Measurements from ENCODE around the gene DHRS3. TPM values are rescaled to one million over a fixed set of nuclear protein-coding genes. Genes with fewer than 3 reads are reported as not detected.

DHRS3 gene
- total and polyA plus RNA-seq, 2 of the 13 experiments (the other 11 are each of a cell fraction or from before 2014, with no cell fraction given): 48.5 to 90.5 TPM

GRCh38 chr1:12525311-12526181, 92.5 kb downstream of the DHRS3 start:
- Histone ChIP-seq H3K79me2 (ENCODE audit: insufficient read depth, low read length) (no peaks in the 10 kb centered on the region), H3K27me3 (ENCODE audit: control insufficient read depth in 1 of 2, insufficient read depth in 2 of 2, low read length in 2 of 2) (no peaks in the 10 kb centered on the region), H3K4me3 (replicated peaks in 1 of 3; ENCODE audit: insufficient read depth in 1 of 3, low read depth in 2 of 3, low read length in 3 of 3) (peak overlapping the region; percentile 37 to 58 (median 42); a peak in 5 of 6 replicates), H3K4me2 (ENCODE audit: low read depth, low read length) (peak overlapping the region; percentile 90), H3K27ac (ENCODE audit: extremely low read length, insufficient read depth, low read length) (peak overlapping the region; percentile 86), H4K20me1 (ENCODE audit: insufficient read depth, low read length) (no peaks in the 10 kb centered on the region), H2AFZ (ENCODE audit: low read length) (no peak overlapping the region), H3K36me3 (replicated peaks in 1 of 2; ENCODE audit: control insufficient read depth in 1 of 2, insufficient read depth in 2 of 2, low read length in 2 of 2) (no peaks in the 10 kb centered on the region), H3K4me1 (ENCODE audit: insufficient read depth, low read length) (peaks cover 87% of the 10 kb centered on the region), H3K9ac (ENCODE audit: insufficient read depth, low read depth, low read length) (peak overlapping the region; percentile 65), H3K9me3 (ENCODE audit: low read length) (no peaks in the 10 kb centered on the region)
- FAIRE-seq (peak; percentile 93), ATAC-seq (peak; percentile 67), DNase-seq (ENCODE audit: low spot score) (peak; percentile 95)
- 5% methylated on average over 12 of the region's 13 CpGs for WGBS (ENCODE audit: low lambda C conversion rate)
- intact Hi-C loops (cut with micrococcal nuclease; ENCODE audit: unreplicated experiment) (loop anchor here (1.0 to 10.0 kb wide), 3 partner anchors 47 to 211 kb away; no protein-coding TSS in a partner anchor), in situ Hi-C loops (cut with HindIII; ENCODE audit: extremely low pct_ligation_motif_present, low pct_unique_long_range_greater_than_20kb) (loop anchor here (5.0 to 10.0 kb wide), 3 partner anchors 48 to 121 kb away; partner anchors contain the start of gene DHRS3)
- POLR2A ChIA-PET: interaction anchor here (0.8 to 9.3 kb wide), 12 partner anchors 9 to 169 kb away, joined by 3 to 220 read pairs (median 6); partner anchors contain the start of gene DHRS3
- no TSS peak for BruUV-seq (replicated peaks)
- CTCF ChIA-PET (ENCODE audit: low intra/inter-chr PET ratio, low total read pairs): no interaction called here
- TF ChIP-seq ISL2 (CRISPR knock-in tag; IDR thresholded peaks at IDR 0.05) (peak; percentile 78), PRDM10 (CRISPR knock-in tag; IDR thresholded peaks at IDR 0.05; ENCODE audit: low read depth) (peak; percentile 79; the same call in 1 of the 2 replicates), ZMAT5 (CRISPR knock-in tag; IDR thresholded peaks at IDR 0.05; ENCODE audit: borderline replicate concordance, low read depth) (no peak), AKNA (CRISPR knock-in tag; IDR thresholded peaks at IDR 0.05; ENCODE audit: borderline replicate concordance) (no peak), ZBTB37 (CRISPR knock-in tag; IDR thresholded peaks at IDR 0.05) (peak; percentile 77; the same call in 1 of the 2 replicates), CTCF (CRISPR knock-in tag; IDR thresholded peaks at IDR 0.05) (no peak), TSC22D2 (CRISPR knock-in tag; IDR thresholded peaks at IDR 0.05; ENCODE audit: borderline replicate concordance) (peak; percentile 20; the same call in 1 of the 2 replicates)
